Left hindlimb (tissue), 1 donor: ENCODE results near the gene DAAM1.
A peak's percentile ranks its signal among the peaks of the same experiment; 100 is the strongest.

Source experiments
- DNase-seq: peaks from one replicate; pipeline ENCODE4 v3.0.0-alpha.2; 2018

The DAAM1 gene

DNA sequence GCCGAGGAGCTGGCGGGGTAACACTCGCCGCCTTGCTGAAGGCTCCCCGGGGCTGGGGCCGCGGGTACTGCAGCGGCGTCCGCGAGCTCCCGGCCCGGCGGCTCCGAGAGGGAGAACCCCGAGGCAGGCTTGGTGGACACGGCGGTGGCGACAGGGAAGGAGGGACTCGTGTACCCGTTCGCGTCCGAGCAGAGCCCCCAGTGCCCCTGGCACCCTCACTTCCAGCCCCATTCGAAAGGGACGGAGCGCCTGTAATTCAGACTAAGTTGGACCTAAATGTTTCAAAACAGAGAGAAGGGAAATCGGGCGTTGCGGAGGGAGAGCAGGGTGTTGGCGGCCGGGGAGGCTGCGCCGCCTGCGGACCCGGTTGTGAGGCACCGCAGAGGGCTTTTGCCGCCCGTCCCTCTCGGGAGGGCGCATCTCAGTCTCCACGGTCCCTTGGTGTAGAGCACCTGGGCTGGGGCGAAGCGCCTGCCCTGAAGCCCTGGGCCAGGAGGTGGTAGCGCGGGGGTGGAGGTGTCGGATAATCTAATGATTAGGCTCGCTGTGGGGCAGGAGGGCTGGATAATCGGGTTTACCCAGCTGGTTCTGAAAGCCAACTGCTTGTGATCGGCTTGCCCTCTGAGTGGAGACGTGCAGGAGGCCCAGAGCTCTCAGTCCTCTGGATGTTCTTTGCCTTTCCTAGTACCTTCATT is 771 bp downstream of the DAAM1 start:
- peak; percentile 51 for DNase-seq

DNA sequence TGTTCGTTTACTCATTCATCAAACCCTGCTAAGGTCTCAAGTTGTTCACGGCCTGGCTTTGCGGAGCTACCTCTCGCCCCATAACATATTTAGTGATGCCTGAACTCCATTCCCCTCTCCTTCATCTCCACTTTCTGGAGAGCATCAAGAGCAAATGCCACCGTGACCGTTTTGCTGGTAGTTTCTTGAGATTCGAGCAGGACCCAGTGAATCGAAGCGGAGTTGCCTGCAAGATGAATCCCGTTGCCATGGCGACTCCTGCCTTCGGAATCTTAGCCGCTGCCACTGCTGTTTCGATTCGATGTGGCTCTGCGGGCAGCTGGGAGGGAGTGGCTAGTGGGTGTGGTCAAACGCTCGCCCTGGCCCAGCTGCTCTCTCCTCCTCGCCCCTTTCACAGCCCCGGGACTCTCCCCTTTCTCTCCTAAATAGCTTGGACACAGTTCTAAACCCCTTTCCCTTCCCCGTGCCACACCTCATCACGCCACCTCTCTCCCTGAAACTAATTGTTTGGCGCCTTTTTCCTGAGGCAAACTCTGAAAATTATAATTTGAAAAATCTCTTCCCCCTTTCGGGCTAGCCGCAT is 1.4 kb downstream of the DAAM1 start:
- DNase-seq, result peak; percentile 85

DNA sequence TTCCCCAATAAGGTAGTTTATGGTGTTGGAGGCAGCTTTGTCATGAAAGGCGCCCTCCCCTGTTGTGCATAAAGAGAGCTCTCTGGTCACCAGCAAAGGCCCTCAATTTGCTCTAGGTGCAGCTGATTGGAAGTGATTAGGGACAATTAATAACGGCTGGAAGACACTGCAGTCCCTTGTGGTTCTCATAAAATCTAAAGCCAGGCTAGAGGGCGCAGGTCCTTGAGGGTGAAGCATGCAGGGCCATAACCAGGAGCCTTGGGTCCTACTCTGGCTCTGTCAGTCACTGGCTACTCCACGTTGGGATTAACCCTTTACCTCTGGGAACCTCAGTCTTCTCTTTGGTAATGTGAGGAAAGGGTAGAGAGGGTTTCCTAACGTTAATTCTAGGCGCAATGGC is 1.9 kb downstream of the DAAM1 start:
- DNase-seq, result no peak

DNA sequence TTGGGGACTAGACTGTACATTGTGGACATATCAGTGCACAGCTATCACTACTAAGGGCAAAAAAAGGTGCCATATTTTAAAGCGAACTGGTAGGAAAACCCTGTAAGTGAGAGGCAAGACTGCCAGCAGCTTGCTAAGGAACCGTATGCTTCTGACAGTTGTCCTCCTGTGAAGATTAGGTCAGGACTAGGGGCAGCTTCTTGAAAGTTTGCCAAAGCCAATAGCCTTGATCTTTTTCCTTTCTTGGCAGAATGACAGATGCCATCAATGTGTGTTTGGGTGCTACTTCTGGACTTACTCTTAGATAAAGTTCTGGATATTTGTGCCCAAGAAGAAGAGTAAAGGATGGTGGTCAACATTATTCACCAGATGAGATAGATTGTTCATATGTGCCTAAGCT is 7.4 kb downstream of the DAAM1 start:
- no peak for DNase-seq

DNA sequence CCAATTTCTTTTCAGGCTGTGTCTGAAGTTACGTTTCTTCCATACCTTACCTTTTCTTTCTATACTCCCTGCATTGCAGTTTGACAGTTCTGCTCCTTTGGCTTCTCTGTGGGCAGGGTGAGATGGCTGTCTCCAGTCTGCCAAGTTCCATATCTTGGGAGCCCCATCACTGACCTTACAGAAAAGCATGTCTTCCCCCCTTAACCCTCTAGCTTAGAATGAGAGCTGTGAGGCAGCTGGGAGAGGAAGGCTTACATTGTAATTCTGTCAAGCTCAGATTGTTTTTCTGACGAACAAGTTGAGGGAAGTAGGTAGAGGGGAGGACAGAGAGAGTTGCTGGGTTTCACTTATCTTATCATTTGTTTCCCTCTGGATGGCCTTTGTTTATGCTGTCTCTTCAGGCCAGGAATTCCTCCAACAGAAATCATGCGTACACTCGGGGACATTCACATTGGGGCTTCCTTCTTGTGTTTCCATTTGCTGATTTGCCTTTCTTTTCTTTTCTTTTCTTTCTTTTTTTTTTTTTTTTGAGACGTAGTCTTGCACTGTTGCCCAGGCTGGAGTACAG is 9.3 kb downstream of the DAAM1 start:
- no peak for DNase-seq

DNA sequence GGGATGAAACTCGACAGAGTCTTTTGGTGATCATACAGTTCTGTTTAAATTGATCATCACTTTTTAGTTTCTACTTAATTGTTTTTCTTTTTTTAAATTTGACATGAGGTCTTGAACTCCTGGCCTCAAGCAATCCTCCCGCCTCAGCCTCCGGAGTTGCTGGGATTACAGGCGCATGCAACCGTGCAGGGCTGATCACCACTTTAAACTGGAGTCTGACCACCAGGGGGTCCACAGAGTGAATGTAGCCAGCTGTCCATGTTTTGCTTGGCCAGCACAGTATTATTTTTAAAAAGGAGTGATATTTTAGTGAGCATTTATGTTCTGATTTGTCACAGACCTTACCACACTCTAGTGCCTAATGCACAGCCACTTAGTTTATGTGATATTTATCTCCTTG is 10.7 kb downstream of the DAAM1 start:
- DNase-seq, result no peak

DNA sequence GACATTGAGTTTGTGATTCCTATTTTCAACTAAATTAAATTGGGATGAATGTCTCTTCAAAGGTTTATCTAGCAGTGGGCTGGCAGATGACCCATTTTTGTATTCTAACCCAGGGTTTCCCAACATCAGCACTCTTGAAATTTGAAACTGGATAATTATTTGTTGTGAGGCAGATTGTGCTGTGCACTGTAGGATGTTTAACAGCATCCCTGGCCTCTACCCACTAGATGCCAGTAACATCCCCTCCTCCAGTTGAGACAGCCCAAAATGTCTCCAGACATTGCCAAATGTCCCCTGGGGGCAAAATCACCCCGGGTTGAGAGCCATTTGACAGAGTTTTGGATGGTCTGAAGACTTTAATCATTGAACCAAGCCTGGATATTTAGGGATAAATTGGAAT is 11.1 kb downstream of the DAAM1 start:
- DNase-seq, result no peak

DNA sequence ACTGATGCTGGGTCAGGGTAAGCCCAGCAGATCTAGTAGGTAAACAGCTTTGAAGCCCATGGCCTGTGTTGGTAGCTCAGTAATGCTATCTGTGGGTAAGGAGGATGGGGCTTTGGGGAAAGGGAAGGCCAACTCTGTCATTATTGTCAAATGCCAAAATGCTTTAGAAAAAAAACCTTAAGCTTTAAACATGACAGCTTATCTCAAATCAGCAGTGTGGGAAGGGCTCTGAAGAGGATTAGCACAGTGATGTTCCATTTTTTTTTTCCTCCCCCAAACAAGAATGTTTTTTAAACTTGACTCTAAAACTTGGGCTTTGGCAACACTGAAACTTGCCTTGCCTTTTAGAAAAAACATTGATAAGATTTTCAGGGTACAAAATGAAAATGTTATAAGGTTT is 11.7 kb downstream of the DAAM1 start:
- DNase-seq, result no peak

DNA sequence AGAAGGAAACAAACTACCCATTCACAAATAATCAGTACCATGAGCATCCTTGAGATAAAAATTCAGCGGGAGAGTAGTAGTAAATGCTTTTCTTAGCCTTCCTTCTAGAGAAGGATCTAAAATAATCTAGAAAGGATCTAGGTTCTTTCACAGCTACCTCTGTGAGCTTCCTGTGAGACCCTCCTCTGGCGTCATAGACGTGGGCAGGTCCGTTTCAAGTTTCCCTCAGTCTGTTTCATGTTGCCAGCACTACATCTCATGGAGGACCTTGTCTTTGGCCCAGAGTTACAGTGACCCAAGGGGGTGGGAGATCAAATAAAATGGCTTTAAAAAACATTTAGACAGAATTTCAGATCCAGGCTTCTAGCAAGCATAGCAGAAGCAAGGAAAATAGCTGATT is 13.6 kb downstream of the DAAM1 start:
- DNase-seq, result no peak

DNA sequence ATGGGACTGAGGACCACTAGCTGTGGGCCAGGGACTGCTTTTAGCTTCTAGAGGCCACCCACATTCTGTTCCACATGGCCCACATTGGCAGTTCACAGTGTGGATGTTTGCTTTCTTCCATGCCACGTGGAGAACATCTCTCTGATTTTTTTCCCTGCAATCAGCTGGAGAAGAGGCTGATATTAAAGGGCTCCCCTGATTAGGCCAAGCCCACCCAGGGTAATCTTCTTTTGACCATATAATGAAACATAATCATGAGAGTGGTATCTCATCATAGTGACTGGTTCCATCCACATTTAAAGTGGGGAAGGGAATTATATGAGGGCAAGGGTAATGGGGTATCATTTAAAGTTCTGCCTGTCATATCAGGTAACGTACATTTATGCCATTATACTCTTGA is 15.8 kb downstream of the DAAM1 start:
- DNase-seq, result no peak

DNA sequence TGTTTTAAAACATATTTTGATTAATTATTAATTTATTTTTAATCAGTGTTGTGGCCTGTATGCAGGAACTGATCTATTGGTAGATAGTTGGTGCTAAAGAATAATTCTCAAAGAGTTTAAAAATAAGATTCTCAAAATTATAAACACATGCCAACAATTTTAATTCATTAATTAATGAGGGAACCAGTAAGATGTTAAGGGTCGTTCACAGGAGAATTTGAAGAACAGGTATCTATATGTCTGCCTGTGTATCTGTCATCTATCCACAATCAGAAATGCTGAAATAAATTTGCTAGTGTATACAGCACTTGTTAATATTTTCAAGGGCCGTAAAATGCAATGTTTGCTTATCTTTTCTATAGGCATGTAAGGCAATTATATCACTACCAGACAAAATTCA is 18.4 kb downstream of the DAAM1 start:
- DNase-seq, result no peak

DNA sequence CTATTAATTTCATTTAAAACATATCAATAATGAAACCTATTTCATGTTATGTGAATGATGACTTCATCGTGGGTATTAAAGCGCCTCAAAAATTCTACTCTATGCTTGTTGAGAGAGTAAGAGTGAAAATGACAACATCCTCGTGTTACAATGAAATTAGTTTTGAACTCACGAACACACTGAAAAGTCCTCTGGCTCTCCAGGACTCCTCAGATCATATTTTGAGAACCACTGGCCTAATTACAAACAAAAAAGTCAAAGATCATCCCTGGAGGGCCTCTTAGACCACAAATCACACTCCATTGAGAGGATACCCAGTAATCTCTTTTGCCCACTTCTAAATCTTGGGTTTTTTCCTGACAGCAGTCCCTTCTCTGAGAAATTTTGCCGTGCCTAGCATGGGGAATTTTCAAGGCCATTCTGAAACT is 19.1 kb downstream of the DAAM1 start:
- no peak for DNase-seq

DNA sequence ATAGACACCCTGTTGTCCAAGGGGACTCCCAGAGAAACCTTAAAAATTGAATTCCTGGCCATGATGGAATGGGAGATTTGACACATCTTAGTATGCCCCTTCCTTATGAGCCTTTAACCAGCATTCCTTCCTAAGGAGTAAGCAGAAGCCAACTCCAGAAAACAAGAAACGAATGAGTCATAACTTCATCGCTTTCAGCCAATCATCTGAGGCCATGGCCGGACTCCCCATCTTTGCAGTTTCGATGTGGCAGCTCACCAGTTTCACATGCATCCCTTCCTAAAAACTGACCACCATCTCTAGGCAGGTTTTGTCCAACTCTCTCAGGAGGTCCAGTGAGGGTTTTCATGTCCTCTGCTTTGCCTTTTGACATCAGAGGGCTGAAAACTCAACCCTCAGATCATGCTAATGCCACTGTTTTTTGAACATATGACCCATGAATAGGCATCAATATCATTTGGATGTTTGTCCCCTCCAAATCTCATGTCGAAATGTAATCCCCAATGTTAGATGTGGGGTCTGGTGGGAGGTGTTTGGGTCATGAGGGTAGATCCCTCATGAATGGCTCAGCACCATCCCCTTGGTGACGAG is 19.9 kb downstream of the DAAM1 start:
- DNase-seq, result no peak

DNA sequence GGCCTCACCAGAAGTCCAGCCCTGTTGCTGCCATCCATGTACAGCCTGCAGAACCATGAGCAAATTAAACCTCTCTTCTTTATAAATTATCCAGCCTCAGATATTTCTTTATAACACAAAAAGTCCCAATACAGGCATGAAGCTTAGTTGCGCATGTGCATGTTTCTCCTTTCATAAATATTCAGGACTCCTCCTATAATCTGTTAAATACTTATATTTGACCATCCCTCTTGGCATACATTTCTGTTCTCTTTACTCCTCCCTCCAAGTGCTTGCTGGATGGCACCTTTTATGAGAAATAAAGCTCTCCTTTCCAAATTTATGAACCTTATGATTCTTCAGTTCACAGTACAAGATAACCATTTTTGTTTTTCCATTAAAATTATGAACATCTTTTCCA is 20.5 kb downstream of the DAAM1 start:
- DNase-seq, result no peak

DNA sequence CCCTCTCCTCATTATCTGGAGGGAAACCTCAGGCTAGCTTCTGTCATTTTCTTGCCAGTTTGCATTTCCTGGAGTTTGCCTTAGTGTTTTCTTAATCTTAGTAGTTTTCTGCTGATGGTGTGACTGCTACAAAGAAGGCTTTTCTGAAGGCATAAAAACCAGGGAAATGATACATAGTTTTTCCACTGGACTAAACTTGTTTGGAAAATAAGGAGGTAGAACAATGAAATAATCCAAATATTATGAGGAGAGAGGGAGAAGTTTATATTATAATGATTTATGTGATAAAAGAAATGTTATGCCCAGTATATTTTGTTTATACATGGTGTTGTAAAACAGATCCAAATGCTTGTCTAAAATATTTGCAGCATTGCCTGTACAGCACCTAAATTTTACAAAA is 22.2 kb downstream of the DAAM1 start:
- DNase-seq, result no peak

DNA sequence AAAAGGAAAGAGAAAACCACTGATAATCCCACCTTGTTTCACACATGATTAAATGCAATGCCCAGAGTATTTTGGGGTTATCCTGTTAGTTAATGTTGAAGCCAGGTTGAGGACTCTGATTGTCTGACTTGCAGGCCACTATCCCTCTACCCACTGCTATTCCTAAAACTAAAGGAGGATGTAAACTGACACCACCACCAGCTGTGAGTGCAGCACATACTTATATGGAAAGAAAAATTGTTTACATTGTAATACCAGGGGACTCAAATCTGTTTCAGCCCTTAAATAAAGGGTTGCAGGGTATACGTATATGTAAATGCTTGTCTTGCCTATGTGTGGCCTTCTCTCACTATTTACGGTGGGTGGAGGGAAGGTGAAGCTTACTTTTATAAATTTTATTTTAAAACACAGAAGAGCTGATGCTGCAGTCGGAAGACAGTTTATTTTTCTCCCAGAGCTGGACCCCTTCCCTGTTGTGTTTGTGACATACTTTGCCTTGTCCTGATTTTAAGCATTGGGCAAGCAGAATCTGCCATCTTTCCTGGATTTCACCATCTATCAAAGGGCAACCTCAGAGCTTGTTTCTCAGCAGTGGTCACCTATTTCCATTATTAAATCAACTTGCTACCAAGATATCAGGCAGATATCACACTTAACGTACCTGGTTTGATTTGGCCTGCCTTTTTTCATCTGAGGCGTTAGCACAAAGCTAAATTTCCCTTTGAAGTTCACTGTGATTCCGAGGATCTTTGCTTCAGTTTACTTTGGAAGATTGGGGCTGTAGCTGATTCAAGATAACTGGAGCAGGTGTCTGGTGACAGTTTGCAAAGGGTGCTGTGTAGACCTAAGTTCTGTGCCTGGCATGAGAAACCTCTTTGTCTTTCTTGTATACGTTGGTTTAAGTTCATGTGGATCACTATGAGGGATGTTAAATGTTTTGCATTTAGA is 25.2 kb downstream of the DAAM1 start:
- DNase-seq, result no peak

DNA sequence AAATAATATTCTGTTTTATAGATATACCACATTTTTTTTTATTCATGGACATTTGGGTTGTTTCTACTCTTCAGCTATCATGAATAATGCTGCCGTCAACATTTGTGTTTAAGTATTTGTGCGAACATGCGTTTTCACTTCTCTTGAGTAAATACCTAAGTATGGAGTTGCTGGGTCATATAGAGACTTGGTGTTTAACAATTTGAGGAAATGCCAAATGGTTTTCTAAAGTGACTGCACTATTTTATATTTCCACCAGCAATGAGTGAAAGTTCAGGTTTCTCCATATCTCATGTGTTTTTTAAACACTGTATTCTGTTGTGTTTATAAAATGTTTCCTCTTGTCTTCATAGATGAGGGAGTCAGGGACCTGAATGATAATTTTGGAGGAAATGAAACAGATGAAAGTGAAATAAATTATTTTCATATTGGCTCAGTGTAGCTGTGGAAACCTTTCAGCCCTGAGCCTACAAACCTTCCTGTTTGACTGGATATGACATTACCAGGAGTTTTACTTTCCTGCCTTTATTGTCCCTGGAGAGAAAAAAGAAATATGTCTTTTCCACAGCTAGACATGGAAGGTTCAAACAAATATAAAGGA is 26.3 kb downstream of the DAAM1 start:
- no peak for DNase-seq

DNA sequence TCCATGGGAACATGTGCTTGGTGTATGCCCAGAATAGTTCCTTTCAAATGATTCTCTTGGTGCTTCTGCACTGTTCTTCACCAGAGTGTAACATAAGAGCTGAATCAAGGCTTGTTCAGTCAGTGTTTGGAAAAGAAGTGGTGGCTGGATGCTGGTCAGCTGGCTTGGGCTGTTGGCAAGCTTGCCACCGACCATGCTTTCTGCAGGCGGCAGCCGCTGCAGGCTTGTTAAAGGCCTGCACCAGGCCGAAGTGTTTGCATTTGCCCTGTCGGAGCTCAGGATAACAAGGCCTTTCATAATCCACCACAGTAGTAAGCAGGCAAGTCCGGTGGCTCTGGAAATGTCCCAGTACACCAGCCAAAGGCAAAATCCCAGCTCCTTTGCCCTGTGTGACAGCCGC is 26.9 kb downstream of the DAAM1 start:
- DNase-seq, result peak; percentile 89

DNA sequence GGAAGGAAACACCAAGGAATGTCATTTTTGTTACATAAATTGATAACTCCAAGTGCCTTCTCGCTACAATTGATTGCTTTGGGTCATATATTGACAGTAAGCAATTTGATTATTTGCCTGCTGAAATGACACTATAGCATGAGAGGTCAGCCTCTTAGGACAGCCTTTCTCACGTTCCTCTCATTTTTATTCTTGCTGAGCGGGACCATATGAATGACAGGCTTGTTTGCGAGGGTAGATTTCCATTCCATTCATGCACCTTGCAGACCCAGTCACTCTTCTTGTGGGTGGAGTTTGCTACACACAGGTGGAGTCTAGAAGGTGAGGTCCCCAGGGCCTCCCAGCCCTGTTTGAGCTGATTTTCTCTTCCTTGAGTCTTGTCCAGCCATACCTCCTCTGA is 27.3 kb downstream of the DAAM1 start:
- DNase-seq, result no peak

DNA sequence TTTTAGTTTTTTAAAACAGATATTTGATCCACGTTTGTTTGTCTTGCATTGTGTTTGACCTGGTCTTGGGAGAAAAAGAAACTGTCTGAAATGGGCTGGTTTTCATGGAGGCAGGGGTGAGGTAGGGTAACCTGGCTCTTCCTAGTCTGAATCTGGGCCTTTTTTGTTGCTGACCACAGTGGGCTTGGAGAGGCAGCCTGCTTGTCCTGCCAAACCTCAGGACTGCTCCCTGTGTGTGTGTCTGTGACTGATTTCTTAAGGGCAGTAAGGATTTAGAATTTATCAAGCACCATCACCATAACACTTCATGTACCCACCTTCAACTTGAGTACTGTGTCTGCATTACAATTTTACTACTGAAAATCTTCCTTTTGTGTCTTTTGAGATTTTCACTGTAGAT is 28.5 kb downstream of the DAAM1 start:
- DNase-seq, result no peak

DNA sequence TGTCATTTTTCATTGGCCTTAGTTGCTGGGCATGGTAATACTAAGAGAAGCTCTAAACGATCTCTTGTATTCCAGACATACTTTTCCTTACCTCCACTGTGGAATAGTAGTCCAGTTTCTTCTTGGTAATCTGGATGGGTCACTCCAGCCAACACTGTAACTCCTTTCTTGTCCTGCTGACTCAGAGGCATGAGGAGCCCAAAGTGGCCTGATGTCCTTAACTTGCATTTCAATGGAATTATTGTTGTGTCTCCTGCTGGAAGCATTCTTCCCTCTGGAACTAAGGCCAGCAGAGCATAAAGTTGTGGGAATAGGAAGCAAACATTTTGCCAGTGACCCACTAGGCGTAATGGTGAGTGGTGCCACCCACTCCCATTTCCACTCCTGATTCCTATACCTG is 33.1 kb downstream of the DAAM1 start:
- DNase-seq, result no peak

DNA sequence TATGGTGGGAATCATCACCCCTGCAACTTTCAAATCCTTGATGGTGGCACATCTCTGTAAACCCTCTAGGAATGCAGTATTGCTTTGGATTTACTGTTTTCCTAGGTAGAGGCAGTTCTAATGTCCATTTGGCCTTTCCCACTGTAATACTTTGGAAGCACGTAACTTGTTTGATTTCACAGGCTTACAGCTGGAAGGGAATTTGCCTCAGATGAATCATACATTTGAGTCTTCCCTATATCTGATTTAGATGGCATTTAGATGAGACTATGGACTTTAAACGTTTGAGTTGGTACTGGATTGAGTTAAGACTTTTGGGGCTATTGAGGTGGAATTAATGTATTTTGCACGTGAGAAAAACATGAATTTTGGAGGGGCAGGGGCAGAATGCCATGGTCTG is 35.9 kb downstream of the DAAM1 start:
- DNase-seq, result no peak

DNA sequence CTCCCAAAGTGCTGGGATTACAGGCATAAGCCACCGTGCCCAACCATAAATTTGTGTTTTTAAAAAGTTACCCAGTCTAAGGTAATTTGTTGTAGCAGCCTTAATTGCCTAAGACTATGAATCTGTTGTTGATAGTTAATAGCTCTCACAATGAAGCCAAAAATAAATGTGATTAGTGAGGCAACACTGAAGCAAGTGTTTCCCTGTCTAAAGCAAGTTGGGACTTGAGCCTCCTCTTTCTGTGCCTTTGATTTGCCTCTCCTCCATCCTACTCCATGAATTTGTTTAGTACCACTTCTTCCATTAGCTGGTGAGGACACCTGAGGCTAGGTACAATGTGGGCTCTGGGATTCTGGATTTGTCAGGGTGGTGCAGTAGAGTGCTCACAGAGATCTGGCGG is 36.8 kb downstream of the DAAM1 start:
- no peak for DNase-seq
